ENCODE data around the gene SNX25.
"Not testable (repeated sequence)": the region's sequence is repeated elsewhere in the genome, so short reads cannot be mapped to it uniquely, and the experiment has no call there.

The SNX25 gene

GRCh38 chr4:185351691-185352090 is 142.3 kb downstream of the SNX25 start:
- DNase-seq, result no peak

GRCh38 chr4:185352202-185352601 is 142.8 kb downstream of the SNX25 start:
- no peak for DNase-seq

GRCh38 chr4:185352741-185353140 is 143.3 kb downstream of the SNX25 start:
- DNase-seq, result no peak

- no peak for DNase-seq
Observed at GRCh38 chr4:185357211-185357610, 147.8 kb downstream of the SNX25 start.

GRCh38 chr4:185357733-185358440 is 148.5 kb downstream of the SNX25 start:
- no peak for DNase-seq

GRCh38 chr4:185358514-185358913 is 149.1 kb downstream of the SNX25 start:
- no peak for DNase-seq

GRCh38 chr4:185358959-185359358 is 149.6 kb downstream of the SNX25 start:
- DNase-seq, result no peak

GRCh38 chr4:185359767-185360446 is 150.5 kb downstream of the SNX25 start:
- no peak for DNase-seq

- no peak for DNase-seq
Observed at GRCh38 chr4:185361872-185362271, 152.5 kb downstream of the SNX25 start.

- not testable (repeated sequence) for DNase-seq
Observed at GRCh38 chr4:185362570-185362969, 153.2 kb downstream of the SNX25 start.

GRCh38 chr4:185363251-185363650 is 153.9 kb downstream of the SNX25 start:
- DNase-seq, result no peak

- DNase-seq, result no peak
Observed at GRCh38 chr4:185364886-185365285, 155.5 kb downstream of the SNX25 start.

- DNase-seq, result no peak
Observed at GRCh38 chr4:185369731-185370130, 160.3 kb downstream of the SNX25 start.

- no peak for DNase-seq
Observed at GRCh38 chr4:185370268-185370949, 161.0 kb downstream of the SNX25 start.

GRCh38 chr4:185371702-185372101 is 162.3 kb downstream of the SNX25 start:
- no peak for DNase-seq

- DNase-seq, result no peak
Observed at GRCh38 chr4:185374027-185374426, 164.6 kb downstream of the SNX25 start.

GRCh38 chr4:185374573-185374972 is 165.2 kb downstream of the SNX25 start:
- no peak for DNase-seq

GRCh38 chr4:185378264-185378663 is 168.9 kb downstream of the SNX25 start:
- DNase-seq, result no peak

GRCh38 chr4:185379326-185380295 is 170.2 kb downstream of the SNX25 start:
- DNase-seq, result no peak

GRCh38 chr4:185380320-185380719 is 170.9 kb downstream of the SNX25 start:
- DNase-seq, result no peak

GRCh38 chr4:185381288-185382196 is 172.1 kb downstream of the SNX25 start:
- no peak for DNase-seq

GRCh38 chr4:185382754-185383153 is 173.4 kb downstream of the SNX25 start:
- no peak for DNase-seq
